SH-SY5Y (cell line): ENCODE data around the gene PIAS1.

Source experiments
- GATA2 ChIP-seq: IDR thresholded peaks from 2 replicates; pipeline ENCODE4 v1.6.1; 2011; ENCODE audit warnings: mild to moderate bottlenecking, low read depth, low read length
- GATA3 ChIP-seq: IDR thresholded peaks from 2 replicates; pipeline ENCODE4 v1.6.1; 2011; ENCODE audit warnings: low read depth, mild to moderate bottlenecking, low read length, moderate library complexity

Gene PIAS1

GRCh38 chr15:68052431-68052830 is 1.7 kb upstream of the PIAS1 start:
- TF ChIP-seq GATA2 = no peak
- no peak for TF ChIP-seq GATA3

- no peak for TF ChIP-seq GATA3
- 0 out of 2 replicates have a peak, but pooled peaks have one; percentile 20 for TF ChIP-seq GATA2
Measured at GRCh38 chr15:68053001-68053400, 1.1 kb upstream of the PIAS1 start.

- TF ChIP-seq GATA3 = no peak
- 0 out of 2 replicates have a peak, but pooled peaks have one; percentile 30 for TF ChIP-seq GATA2
Measured at GRCh38 chr15:68054628-68055223, 611 bp downstream of the PIAS1 start.

- TF ChIP-seq GATA2 (no peak), GATA3 (no peak)
Measured at GRCh38 chr15:68055224-68055705, 1.1 kb downstream of the PIAS1 start.

GRCh38 chr15:68056097-68056865 is 2.2 kb downstream of the PIAS1 start:
- TF ChIP-seq GATA2 (no peak), GATA3 (no peak)

- TF ChIP-seq GATA2 (no peak), GATA3 (no peak)
Measured at GRCh38 chr15:68057034-68057433, 2.9 kb downstream of the PIAS1 start.

- no peak for TF ChIP-seq GATA3
- no peak for TF ChIP-seq GATA2
Measured at GRCh38 chr15:68057758-68058157, 3.6 kb downstream of the PIAS1 start.

- TF ChIP-seq GATA2 (no peak), GATA3 (no peak)
Measured at GRCh38 chr15:68059630-68060029, 5.5 kb downstream of the PIAS1 start.

GRCh38 chr15:68061171-68061570 is 7.1 kb downstream of the PIAS1 start:
- TF ChIP-seq GATA2 (no peak), GATA3 (no peak)

- no peak for TF ChIP-seq GATA2
- no peak for TF ChIP-seq GATA3
Measured at GRCh38 chr15:68061602-68062001, 7.5 kb downstream of the PIAS1 start.

- TF ChIP-seq GATA2 (no peak), GATA3 (no peak)
Measured at GRCh38 chr15:68062214-68062613, 8.1 kb downstream of the PIAS1 start.

GRCh38 chr15:68062946-68063465 is 8.9 kb downstream of the PIAS1 start:
- TF ChIP-seq GATA2 = no peak
- no peak for TF ChIP-seq GATA3

GRCh38 chr15:68063606-68064005 is 9.5 kb downstream of the PIAS1 start:
- no peak for TF ChIP-seq GATA2
- no peak for TF ChIP-seq GATA3

GRCh38 chr15:68073576-68074288 is 19.6 kb downstream of the PIAS1 start:
- TF ChIP-seq GATA2 = no peak
- no peak for TF ChIP-seq GATA3

GRCh38 chr15:68075764-68076385 is 21.8 kb downstream of the PIAS1 start:
- TF ChIP-seq GATA3 (no peak), GATA2 (no peak)
